NCI-H1436 (cell line): ENCODE data around the gene MSMO1.

Experiments
- DNase-seq: peaks from one replicate; lab custom pipeline; 2025; lab: John Stamatoyannopoulos, UW

The MSMO1 gene

GRCh38 chr4:165360985-165361670, 33.7 kb downstream of the MSMO1 start:
- no peak for DNase-seq

DNA sequence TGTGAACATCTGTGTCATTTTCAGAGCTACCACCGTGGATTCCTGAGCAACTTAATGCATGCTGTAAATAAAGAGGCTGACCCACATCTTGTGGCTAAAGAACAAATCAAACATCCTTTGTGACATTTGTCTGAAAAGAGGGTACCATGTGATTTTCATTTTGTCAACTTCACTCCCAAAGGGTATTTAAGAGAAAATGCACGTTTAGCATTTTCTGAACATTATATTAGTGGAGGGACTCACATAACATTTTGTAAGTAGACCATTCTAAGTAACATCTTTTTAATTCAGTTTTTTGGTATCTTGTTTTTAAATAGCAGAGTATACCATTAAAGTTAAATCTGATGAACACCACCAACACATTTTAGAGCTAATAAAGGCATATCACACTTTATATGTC, 34.3 kb downstream of the MSMO1 start:
- no peak for DNase-seq

GRCh38 chr4:165364452-165365080, 37.1 kb downstream of the MSMO1 start:
- no peak for DNase-seq

- no peak for DNase-seq
These were observed 39.6 kb downstream of the MSMO1 start for GRCh38 chr4:165367040-165367439.

GRCh38 chr4:165368114-165368513, 40.6 kb downstream of the MSMO1 start:
- no peak for DNase-seq

GRCh38 chr4:165368567-165368966, 41.1 kb downstream of the MSMO1 start:
- no peak for DNase-seq

GRCh38 chr4:165369522-165369921, 42.1 kb downstream of the MSMO1 start:
- DNase-seq: no peak

DNA sequence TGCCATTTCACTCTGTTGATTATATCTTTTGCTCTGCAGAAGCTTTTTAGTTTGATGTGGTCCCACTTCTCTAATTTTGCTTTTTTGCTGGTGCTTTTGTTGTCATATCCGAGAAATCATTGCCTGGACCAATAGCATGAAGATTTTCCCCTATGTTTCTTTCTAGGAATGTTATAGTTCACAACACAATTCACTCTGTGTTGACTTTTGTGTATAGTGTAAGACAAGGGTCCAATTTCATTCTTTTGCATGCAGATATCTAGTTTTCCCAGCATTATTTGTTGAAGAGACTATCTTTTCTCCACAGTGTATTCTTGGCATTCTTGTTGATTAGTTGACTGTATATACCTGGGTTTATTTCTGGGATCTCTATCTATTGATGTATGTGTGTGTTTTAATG, 43.1 kb downstream of the MSMO1 start:
- DNase-seq: no peak

- DNase-seq: no peak
These were observed 48.0 kb downstream of the MSMO1 start for GRCh38 chr4:165375465-165375864.

GRCh38 chr4:165378398-165378744, 50.9 kb downstream of the MSMO1 start:
- DNase-seq: no peak

DNA sequence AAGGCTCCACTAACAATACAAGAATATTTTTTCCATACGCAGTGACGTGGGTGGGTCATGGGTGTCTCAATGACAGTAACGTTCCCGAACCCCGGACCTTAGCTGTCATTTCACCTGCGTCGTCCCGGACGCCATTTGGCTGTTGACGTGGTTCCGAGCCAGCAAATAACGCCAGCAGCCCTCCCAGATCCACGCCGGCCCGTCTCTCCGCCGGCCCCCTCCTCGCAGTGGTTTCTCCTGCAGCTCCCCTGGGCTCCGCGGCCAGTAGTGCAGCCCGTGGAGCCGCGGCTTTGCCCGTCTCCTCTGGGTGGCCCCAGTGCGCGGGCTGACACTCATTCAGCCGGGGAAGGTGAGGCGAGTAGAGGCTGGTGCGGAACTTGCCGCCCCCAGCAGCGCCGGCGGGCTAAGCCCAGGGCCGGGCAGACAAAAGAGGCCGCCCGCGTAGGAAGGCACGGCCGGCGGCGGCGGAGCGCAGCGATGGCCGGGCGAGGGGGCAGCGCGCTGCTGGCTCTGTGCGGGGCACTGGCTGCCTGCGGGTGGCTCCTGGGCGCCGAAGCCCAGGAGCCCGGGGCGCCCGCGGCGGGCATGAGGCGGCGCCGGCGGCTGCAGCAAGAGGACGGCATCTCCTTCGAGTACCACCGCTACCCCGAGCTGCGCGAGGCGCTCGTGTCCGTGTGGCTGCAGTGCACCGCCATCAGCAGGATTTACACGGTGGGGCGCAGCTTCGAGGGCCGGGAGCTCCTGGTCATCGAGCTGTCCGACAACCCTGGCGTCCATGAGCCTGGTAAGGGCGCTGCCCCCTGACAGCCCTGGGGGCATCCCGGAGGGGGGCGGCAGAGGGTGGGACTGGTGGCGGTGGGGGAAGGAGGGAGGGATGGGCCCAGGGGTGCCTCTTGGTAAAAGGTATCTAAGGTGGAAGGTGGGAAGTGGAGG, 51.5 kb downstream of the MSMO1 start, which contains the start of gene CPE:
TSS of gene CPE (plus strand) at position 264 of the 933 bp plus-strand sequence. CDS start at position 478, 214 bp downstream.
- peak; percentile 88 for DNase-seq

GRCh38 chr4:165379678-165380064, 52.2 kb downstream of the MSMO1 start:
- peak; percentile 44 for DNase-seq

DNA sequence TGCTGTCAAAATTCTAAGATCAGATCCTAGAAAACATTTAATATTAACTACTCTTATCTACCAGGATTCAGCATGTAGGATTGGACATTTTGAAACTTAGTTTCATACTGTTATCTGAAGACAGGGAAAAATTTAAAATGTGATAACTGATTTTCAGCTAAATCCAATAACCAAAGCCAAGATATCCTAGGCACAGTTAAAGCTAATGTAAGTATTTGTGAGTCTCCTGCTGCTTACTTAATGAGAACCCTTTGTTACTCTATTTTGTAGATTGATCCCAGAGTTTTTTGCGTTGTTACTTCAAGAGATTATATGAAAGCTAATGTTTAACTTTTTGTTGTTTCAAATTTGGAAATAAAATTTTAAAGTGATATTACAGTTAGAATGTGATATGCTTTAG, 53.3 kb downstream of the MSMO1 start:
- no peak for DNase-seq

DNA sequence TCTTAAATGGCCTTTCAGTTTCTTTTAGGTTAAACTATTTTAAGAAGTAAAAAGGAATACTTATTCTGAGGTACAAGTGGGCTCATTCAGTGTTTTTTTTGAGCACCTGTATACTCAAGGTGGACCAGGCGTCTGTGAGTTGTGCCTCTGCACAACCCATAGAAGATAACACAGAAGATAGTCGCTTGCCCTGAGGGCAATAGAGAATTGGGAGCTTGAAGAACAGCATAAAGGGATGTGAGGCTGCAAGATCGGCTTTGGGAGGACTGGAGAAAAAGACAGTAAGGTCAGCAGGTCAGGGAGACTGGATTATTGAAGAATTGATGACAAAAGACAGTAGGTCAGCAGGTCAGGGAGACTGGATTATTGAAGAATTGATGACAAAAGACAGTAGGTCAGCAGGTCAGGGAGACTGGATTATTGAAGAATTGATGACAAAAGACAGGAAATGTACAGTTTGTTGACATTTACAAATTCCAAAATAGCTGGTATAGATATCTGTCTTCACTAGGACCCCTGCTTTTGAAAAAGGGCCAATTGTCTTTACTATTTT, 54.4 kb downstream of the MSMO1 start:
- no peak for DNase-seq

GRCh38 chr4:165382640-165383039, 55.2 kb downstream of the MSMO1 start:
- DNase-seq: no peak

DNA sequence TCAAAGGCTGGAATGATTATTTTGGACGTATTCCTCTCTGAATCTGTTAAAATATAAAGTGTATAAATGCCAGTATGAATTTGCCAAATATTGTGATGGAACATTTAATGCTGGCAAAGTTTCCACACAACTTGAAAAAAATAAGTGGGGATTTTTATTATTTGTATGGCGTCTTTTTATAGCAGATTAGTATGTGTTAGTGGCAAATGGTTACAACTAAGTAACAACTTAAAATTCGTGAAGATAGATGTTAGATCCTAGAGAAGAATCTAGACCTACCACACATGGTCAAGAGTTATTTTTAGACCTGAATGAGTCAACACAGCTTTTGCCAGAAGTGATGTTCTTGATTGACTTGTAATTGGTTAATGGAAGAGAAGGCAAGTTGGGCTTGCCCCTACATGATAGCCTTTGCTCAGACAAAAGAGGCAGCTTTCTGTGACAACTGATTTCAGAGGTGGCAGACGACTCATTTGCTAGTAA, 56.2 kb downstream of the MSMO1 start:
- peak; percentile 57 for DNase-seq

DNA sequence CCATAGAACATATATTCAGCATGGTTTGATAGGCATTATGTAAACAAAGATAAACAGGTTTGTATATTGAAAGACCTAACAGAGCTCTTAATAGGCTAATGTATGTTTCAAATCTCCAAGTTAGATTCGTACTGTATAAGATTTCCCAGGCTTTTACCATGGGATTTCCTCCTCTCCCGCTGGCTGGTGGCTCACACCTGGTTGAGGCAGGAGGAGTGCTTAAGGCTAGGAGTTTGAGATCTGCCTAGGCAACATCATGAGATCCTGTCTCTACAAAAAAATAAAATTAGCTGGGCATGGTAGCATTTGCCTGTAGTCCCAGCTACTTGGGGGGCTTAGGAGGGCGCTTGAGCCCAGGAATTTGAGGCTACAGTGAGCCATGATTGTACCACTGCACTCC, 56.7 kb downstream of the MSMO1 start:
- no peak for DNase-seq

DNA sequence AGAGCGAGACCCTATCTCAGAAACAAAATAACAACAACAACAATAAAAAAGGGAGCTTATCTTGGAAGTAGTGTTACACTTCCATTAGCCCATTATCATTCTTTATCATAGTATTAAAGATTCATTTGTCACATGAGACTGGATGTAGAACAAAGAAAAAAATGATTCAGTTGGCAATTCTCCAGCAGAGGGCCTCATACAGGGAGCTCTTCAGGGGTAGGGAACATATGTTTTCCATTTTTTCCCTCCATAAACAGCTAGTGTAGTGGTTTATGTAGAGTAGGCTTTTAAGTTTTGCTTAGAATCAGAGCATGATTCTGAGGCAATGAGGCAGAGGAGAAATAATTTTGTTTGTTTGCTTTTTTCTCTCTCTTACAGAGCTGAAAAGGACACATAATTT, 57.1 kb downstream of the MSMO1 start:
- DNase-seq: peak; percentile 66

GRCh38 chr4:165385126-165385525, 57.7 kb downstream of the MSMO1 start:
- DNase-seq: no peak

DNA sequence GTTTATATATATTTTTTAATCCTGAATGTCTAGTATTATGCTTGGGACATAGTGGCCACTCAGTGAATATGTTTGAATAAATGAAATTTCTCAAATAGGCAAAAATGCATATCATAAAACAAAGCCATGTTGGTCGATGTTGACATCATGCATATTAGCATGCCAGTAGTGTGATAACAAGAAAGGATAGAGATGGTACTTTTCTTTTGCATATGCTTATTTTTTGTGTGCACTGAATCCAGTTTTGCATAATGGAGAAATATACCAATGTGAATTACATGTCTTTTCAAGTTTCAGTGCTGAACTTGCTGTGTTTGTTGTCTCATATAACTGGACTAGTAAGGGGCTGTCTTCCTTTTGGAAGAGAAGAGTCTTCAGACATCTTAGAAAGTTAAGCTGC, 58.9 kb downstream of the MSMO1 start:
- no peak for DNase-seq

DNA sequence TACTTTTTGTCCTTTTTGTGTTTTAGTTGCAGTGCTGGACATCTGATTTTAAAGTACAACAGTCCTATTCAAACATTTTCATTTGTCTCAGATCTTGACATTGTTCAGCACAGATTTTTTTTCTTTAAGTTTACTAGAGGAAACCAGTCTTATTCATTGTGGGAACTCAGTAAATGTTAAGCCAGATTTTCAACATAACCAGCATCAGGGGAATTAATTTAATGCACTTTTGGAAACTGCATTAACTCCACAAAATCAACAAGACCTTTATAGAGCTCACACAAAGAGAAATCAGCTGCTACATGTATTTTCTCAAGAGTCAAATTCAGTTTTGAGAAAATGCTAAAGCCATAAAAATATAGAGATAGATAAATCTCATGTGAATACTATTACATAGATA, 61.3 kb downstream of the MSMO1 start:
- peak; percentile 26 for DNase-seq
